Globus pallidus (tissue), 1 donor: ENCODE results near the gene BICD1.
"Not testable (repeated sequence)": the region's sequence is repeated elsewhere in the genome, so short reads cannot be mapped to it uniquely, and the experiment has no call there.

Source experiments
- DNase-seq: peaks from one replicate; pipeline ENCODE4 v3.0.0-alpha.2; 2015; ENCODE audit warnings: low spot score

The BICD1 gene

GRCh38 chr12:32106517-32107358 is at the start of gene BICD1:
Gene BICD1 (plus strand): TSS chr12:32106847. CDS start chr12:32107332, 485 bp downstream.
- DNase-seq, result peak; percentile 88

- DNase-seq, result no peak
These were observed 45.6 kb upstream of the BICD1 start for GRCh38 chr12:32061033-32061432.

GRCh38 chr12:32062881-32063280 is 43.8 kb upstream of the BICD1 start:
- no peak for DNase-seq

- no peak for DNase-seq
These were observed 42.9 kb upstream of the BICD1 start for GRCh38 chr12:32063796-32064195.

GRCh38 chr12:32066206-32066605 is 40.4 kb upstream of the BICD1 start:
- DNase-seq, result no peak

- DNase-seq, result no peak
These were observed 37.6 kb upstream of the BICD1 start for GRCh38 chr12:32069071-32069470.

GRCh38 chr12:32069731-32070130 is 36.9 kb upstream of the BICD1 start:
- no peak for DNase-seq

- no peak for DNase-seq
These were observed 36.3 kb upstream of the BICD1 start for GRCh38 chr12:32070370-32070769.

- no peak for DNase-seq
These were observed 34.5 kb upstream of the BICD1 start for GRCh38 chr12:32072102-32072501.

GRCh38 chr12:32074432-32074831 is 32.2 kb upstream of the BICD1 start:
- DNase-seq, result no peak

GRCh38 chr12:32076941-32077340 is 29.7 kb upstream of the BICD1 start:
- no peak for DNase-seq

GRCh38 chr12:32080435-32080834 is 26.2 kb upstream of the BICD1 start:
- DNase-seq, result no peak

- no peak for DNase-seq
These were observed 23.2 kb upstream of the BICD1 start for GRCh38 chr12:32083489-32083888.

GRCh38 chr12:32084017-32084688 is 22.5 kb upstream of the BICD1 start:
- no peak for DNase-seq

- DNase-seq, result no peak
These were observed 21.9 kb upstream of the BICD1 start for GRCh38 chr12:32084753-32085152.

- no peak for DNase-seq
These were observed 19.3 kb upstream of the BICD1 start for GRCh38 chr12:32087306-32087705.

GRCh38 chr12:32089156-32089555 is 17.5 kb upstream of the BICD1 start:
- no peak for DNase-seq

- DNase-seq, result no peak
These were observed 17.1 kb upstream of the BICD1 start for GRCh38 chr12:32089586-32089985.

- DNase-seq, result no peak
These were observed 15.0 kb upstream of the BICD1 start for GRCh38 chr12:32091696-32092095.

- DNase-seq, result no peak
These were observed 8.5 kb upstream of the BICD1 start for GRCh38 chr12:32098112-32098511.

- DNase-seq, result not testable (repeated sequence)
These were observed 7.4 kb upstream of the BICD1 start for GRCh38 chr12:32099275-32099674.

- DNase-seq, result no peak
These were observed 6.3 kb upstream of the BICD1 start for GRCh38 chr12:32100361-32100760.

- no peak for DNase-seq
These were observed 5.8 kb upstream of the BICD1 start for GRCh38 chr12:32100888-32101287.
